GM12892 (cell line): Measurements from ENCODE around the gene BEX3. TPM values are rescaled to one million over a fixed set of nuclear protein-coding genes. Genes with fewer than 3 reads are reported as not detected.
"Not testable (repeated sequence)": the region's sequence is repeated elsewhere in the genome, so short reads cannot be mapped to it uniquely, and the experiment has no call there.

Experiments
- DNase-seq: peaks from one replicate; pipeline ENCODE4 v3.0.0; 2011; ENCODE audit not compliant: insufficient read length
- FAIRE-seq: peaks from 2 replicates; lab custom pipeline; 2011; peaks lifted over from hg19 to GRCh38; lab: Jason Lieb, UNC
- POLR2A ChIP-seq: IDR thresholded peaks from 2 replicates; pipeline ENCODE4 v1.6.1; 2011; ENCODE audit warnings: low read depth, low read length, control low read depth
- POLR2AphosphoS5 ChIP-seq: IDR thresholded peaks from 2 replicates; pipeline ENCODE4 v1.6.1; 2011; ENCODE audit warnings: low read depth, low read length, control low read depth
- TAF1 ChIP-seq: IDR thresholded peaks from 2 replicates; pipeline ENCODE4 v1.6.1; 2011; ENCODE audit warnings: low read depth, mild to moderate bottlenecking, control low read depth, low read length, borderline replicate concordance
- polyA plus RNA-seq: library from polyadenylated mRNA; unstranded; fragments of >200 nt; gene quantifications from one replicate; pipeline ENCODE4 v1.2.1, GENCODE V29; 2012; ENCODE audit warnings: missing spikeins, inconsistent platforms; ENCODE audit not compliant: missing spikeins

Gene BEX3
- 1.5 TPM for polyA plus RNA-seq

DNA sequence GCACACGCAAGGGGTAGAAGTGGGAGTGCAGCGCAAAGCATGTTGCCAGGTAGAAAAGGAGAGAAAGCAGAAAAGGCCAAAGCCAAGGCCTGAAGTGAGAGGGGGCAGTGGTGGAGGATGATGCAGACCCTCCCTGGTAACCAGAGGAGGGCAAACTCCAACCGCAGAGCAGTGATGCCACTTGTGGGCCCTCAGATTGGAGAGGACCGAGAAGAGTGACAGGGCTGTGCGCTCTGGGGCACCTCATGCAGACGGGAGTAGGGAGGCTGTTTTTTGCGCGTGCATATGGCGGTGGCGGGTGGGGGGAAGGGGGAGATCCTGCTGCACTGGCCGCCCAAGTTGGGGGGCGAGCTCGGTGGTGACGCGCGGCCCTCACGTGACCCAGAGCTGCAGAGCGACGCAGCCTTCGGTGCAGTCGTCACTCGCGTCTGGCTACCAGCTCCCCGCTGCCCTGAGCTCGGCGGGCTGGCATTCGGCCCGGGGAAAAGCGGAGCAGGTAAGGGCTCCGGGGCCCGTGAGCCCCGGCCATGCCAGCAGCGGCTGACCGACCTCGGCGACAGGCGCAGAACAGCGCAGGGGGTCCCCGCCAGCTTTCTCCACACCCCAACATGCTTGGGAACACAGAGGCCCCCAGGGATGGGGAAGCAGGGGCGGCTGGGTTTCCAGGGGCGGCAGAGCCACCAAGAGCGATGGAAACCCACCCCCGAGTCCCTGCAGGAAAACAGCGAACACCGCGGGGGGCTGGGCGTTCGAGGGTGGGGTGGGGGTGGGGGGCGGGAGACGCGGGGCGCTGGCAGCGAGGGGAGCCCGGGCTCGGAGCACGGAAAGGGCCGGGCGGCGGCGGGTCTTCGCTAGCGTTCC, at the start of gene BEX3:
TSS of gene BEX3 (plus strand) at position 421 of the 861 bp plus-strand sequence. CDS start 984 bp downstream, outside the sequence.
- DNase-seq, result no peak
- no peak for FAIRE-seq
- TF ChIP-seq TAF1 (no peak), POLR2AphosphoS5 (no peak), POLR2A (no peak)

DNA sequence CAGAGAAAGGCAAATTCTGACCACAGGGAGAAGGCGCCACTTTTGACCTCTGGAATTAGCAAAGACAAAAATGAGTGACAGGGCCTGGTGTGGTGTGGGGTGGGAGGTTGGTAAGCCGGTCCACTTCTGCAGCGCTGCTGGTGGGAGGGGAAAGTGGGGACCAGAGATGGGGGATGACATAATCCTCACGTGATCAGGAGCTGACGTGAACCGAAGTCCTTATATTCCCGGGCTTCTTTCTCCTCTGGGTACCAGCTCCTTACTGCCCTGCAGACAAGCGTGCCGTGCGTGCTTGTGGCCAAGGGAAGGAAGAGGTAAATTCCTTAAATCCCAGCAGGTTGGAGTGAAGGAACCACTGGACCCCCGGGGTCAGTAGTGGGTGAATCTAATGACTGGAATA, 46.3 kb upstream of the BEX3 start, which contains the start of gene TCEAL7:
TSS of gene TCEAL7 (plus strand) at position 249 of the 400 bp plus-strand sequence. CDS start 1,165 bp downstream, outside the sequence.
- no peak for DNase-seq
- FAIRE-seq, result no peak
- no peak for TF ChIP-seq POLR2A
- no peak for TF ChIP-seq POLR2AphosphoS5
- no peak for TF ChIP-seq TAF1

DNA sequence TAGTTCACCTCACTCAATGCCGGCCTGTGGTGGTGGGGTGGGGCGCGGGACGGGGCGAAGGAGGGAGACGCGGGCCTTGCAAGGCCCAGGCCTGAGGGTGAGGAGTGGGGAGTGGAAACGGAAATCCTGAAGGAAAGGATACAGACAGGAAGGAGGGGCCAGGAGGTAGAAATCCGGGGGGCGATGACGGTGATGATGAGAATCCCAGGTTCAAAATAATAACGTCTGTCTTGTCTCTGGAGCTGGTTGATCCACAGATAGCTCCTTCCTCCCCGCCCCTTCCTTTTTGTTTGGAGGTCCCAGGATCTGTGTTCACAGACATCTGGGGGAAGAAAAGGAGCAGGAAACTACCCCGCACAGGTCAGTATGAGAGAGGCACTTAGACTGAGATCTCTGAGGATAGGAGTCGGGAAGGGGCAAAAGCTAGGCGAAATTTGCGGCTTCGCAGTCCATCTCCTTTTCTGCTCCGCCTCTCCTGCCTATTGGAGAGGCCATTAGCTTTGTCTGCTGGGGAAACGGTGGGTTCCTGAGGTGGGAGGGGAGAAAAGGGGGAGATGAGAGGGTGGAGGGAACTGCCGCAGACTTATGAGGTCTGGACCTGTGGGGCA, 45.6 kb upstream of the BEX3 start:
- no peak for DNase-seq
- no peak for FAIRE-seq
- TF ChIP-seq POLR2A (no peak), TAF1 (no peak), POLR2AphosphoS5 (no peak)

DNA sequence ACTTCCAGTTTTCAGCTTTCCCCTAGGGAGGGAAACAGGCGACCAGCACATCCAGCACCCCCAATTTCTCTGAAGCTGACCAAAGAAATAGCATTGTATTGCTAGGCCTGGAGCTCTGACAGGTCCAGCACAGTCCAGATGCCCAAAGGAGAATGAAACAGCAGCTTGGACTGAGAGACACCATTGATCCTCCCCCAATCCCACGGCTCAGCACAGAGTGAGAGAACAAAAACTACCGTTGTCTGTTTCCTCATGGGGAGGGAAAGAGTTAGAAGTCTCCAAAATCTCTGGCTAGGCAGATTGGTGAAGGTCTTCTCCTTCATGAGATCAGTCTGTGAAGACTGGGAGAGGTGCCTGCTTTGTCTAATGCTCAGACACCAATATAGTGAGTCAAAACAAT, 37.7 kb upstream of the BEX3 start:
- FAIRE-seq (no peak), DNase-seq (no peak)
- TF ChIP-seq POLR2A, result no peak
- TF ChIP-seq POLR2AphosphoS5, result no peak
- TF ChIP-seq TAF1, result no peak

- FAIRE-seq (no peak), DNase-seq (no peak)
- TF ChIP-seq POLR2AphosphoS5 (no peak), TAF1 (no peak), POLR2A (no peak)
Observed at GRCh38 chrX:103343105-103343504, 33.2 kb upstream of the BEX3 start.

GRCh38 chrX:103344606-103345005, 31.7 kb upstream of the BEX3 start:
- no peak for DNase-seq
- TF ChIP-seq POLR2AphosphoS5 (no peak), TAF1 (no peak), POLR2A (no peak)
- no peak for FAIRE-seq

DNA sequence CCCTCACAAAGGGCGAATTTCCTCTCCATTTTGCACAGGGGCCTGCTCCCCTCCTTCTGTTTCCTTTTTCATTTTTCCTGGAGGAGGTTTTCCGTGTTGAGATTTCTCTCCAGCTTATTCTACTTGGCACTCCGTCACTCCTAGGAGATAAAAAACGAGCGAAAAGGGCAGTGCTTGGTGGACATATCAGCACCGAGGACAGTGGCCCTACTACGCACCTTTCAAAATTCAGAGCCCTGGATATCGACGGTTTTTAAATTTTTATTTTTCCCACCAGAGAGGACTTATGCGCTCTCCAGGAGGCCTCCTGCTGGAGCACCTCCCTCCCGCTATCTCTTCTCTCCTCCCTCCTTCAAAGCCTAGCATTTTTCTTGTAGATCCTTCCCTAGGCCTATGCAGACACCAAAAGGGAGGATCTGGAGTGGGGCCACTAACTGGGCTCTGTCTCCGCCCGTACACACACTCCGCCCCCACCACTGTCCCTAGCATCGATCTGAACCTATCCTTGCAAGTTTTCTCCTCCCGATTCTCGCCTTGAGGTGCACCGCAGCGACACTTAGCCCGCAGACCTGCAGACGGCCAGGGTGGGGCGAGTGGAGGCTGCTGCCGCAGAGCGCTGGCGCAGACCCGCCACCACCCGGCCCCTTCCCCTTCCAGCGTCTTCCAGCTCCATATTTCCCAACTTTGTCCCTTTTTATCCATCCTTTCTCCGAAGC, 28.5 kb upstream of the BEX3 start:
- TF ChIP-seq POLR2A, result no peak
- no peak for TF ChIP-seq TAF1
- no peak for TF ChIP-seq POLR2AphosphoS5
- DNase-seq (no peak), FAIRE-seq (no peak)

- FAIRE-seq (no peak), DNase-seq (no peak)
- TF ChIP-seq POLR2A (no peak), TAF1 (no peak), POLR2AphosphoS5 (no peak)
Observed at GRCh38 chrX:103356130-103356798, 20.1 kb upstream of the BEX3 start, which contains the start of gene TCEAL9. TCEAL9 (plus strand) TSS chrX:103356506; CDS start chrX:103357685, 1,179 bp downstream.

GRCh38 chrX:103356858-103357257, 19.5 kb upstream of the BEX3 start:
- no peak for FAIRE-seq
- no peak for DNase-seq
- no peak for TF ChIP-seq TAF1
- TF ChIP-seq POLR2AphosphoS5, result no peak
- no peak for TF ChIP-seq POLR2A

GRCh38 chrX:103357871-103358270, 18.5 kb upstream of the BEX3 start:
- no peak for TF ChIP-seq POLR2A
- TF ChIP-seq TAF1, result no peak
- TF ChIP-seq POLR2AphosphoS5, result no peak
- DNase-seq (no peak), FAIRE-seq (no peak)

DNA sequence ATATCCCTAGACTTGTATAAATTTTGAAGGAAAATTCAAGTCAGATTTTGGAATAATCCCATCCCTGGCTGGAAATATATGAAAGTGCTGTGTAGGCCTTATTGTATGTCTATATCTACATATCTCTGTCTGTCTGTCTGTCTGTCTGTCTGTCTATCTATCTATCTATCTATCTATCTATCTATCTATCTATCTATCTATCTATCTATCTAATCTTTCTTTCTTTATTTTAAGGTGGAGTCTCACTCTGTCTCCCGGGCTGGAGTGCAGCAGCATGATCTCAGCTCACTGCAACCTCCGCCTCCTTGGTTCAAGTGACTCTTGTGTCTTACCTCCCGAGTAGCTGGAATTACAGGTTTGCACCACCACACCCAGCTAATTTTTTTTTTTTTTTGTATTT, 16.7 kb upstream of the BEX3 start:
- not testable (repeated sequence) for DNase-seq

More for the DNA sequence above, 16.7 kb upstream of the BEX3 start:
- FAIRE-seq, result not testable (repeated sequence)
